ENCODE measurements around the gene ETS1. TPM values are rescaled to one million over a fixed set of nuclear protein-coding genes. Genes with fewer than 3 reads are reported as not detected.

The ETS1 gene
- total RNA-seq, 4 donors from 2014 or later, result 21.9 to 78.4 (median 31.3) TPM

- TF ChIP-seq CTCF (IDR thresholded peaks at IDR 0.05) (no peak), POLR2A (IDR thresholded peaks at IDR 0.05) (no peak)
- H3K9me3 ChIP-seq, result no peaks in the 10 kb centered on the region
- no peaks in the 10 kb centered on the region for H3K27me3 ChIP-seq
- peaks cover 0 to 35% (median 0%) of the 10 kb centered on the region in 3 donors for H3K36me3 ChIP-seq
- no peak overlapping the region for H3K4me3 ChIP-seq
- peak overlapping the region; percentile 62 to 88 (median 68) for H3K27ac ChIP-seq
- peaks cover 0 to 58% (median 24%) of the 10 kb centered on the region in 4 donors for H3K4me1 ChIP-seq
- no peak for DNase-seq
Observed at GRCh38 chr11:128480066-128480465, 107.3 kb downstream of the ETS1 start.

- Histone ChIP-seq H3K27me3 (no peaks in the 10 kb centered on the region), H3K4me1 (peaks cover 0 to 65% (median 32%) of the 10 kb centered on the region in 4 donors), H3K9me3 (no peaks in the 10 kb centered on the region), H3K4me3 (no peak overlapping the region), H3K27ac (peak overlapping the region; percentile 11 to 88 (median 66)), H3K36me3 (peaks cover 0 to 26% (median 0%) of the 10 kb centered on the region in 3 donors)
- TF ChIP-seq POLR2A (IDR thresholded peaks at IDR 0.05) (no peak), CTCF (IDR thresholded peaks at IDR 0.05) (no peak)
- DNase-seq, result no peak
Observed at GRCh38 chr11:128479144-128479543, 108.2 kb downstream of the ETS1 start.

- Histone ChIP-seq H3K4me1 (peaks cover 0 to 65% (median 36%) of the 10 kb centered on the region in 4 donors), H3K9me3 (no peaks in the 10 kb centered on the region), H3K36me3 (peaks cover 0 to 23% (median 0%) of the 10 kb centered on the region in 3 donors), H3K27ac (peak overlapping the region in 3 of 4 donors; percentile 19 to 88 (median 70)), H3K27me3 (no peaks in the 10 kb centered on the region), H3K4me3 (no peak overlapping the region)
- DNase-seq, result no peak
- TF ChIP-seq POLR2A (IDR thresholded peaks at IDR 0.05) (no peak), CTCF (IDR thresholded peaks at IDR 0.05) (no peak)
Observed at GRCh38 chr11:128478305-128478704, 109.1 kb downstream of the ETS1 start.

- Histone ChIP-seq H3K4me3 (no peak overlapping the region), H3K27ac (peak overlapping the region in 3 of 4 donors; percentile 19 to 88 (median 71)), H3K9me3 (no peaks in the 10 kb centered on the region), H3K36me3 (peaks cover 0 to 23% (median 0%) of the 10 kb centered on the region in 3 donors), H3K4me1 (peaks cover 0 to 70% (median 37%) of the 10 kb centered on the region in 4 donors), H3K27me3 (no peaks in the 10 kb centered on the region)
- DNase-seq, result no peak
- TF ChIP-seq CTCF (IDR thresholded peaks at IDR 0.05), result no peak
- no peak for TF ChIP-seq POLR2A (IDR thresholded peaks at IDR 0.05)
Observed at GRCh38 chr11:128477811-128478210, 109.5 kb downstream of the ETS1 start.

GRCh38 chr11:128477278-128477677 lies 110.1 kb downstream of the ETS1 start:
- Histone ChIP-seq H3K9me3 (no peaks in the 10 kb centered on the region), H3K36me3 (peaks cover 0 to 23% (median 0%) of the 10 kb centered on the region in 3 donors), H3K4me1 (peaks cover 0 to 76% (median 40%) of the 10 kb centered on the region in 4 donors), H3K27ac (peak overlapping the region in 3 of 4 donors; percentile 19 to 88 (median 71)), H3K27me3 (no peaks in the 10 kb centered on the region), H3K4me3 (no peak overlapping the region)
- DNase-seq, result no peak
- TF ChIP-seq POLR2A (IDR thresholded peaks at IDR 0.05), result no peak
- TF ChIP-seq CTCF (IDR thresholded peaks at IDR 0.05), result no peak

All from Peyer's patch (tissue), 4 donors.